Measurements from ENCODE around the gene AGAP2. TPM values are rescaled to one million over a fixed set of nuclear protein-coding genes. Genes with fewer than 3 reads are reported as not detected.

The AGAP2 gene
- total and polyA plus RNA-seq, 2 of the 13 experiments (the other 11 are each of a cell fraction or from before 2014, with no cell fraction given), result 0.38 to 0.45 TPM

- TF ChIP-seq ZNF280B (CRISPR knock-in tag; IDR thresholded peaks at IDR 0.05; ENCODE audit: borderline replicate concordance) (0 out of 2 replicates have a peak, but pooled peaks have one; percentile 56), PRDM4 (CRISPR knock-in tag; IDR thresholded peaks at IDR 0.05; ENCODE audit: borderline replicate concordance) (no peak), ZC3H13 (CRISPR knock-in tag; IDR thresholded peaks at IDR 0.05) (no peak), ZBTB4 (CRISPR knock-in tag; IDR thresholded peaks at IDR 0.05; ENCODE audit: borderline replicate concordance) (peak; percentile 88; the same call in 1 of the 2 replicates), ZFP82 (CRISPR knock-in tag; IDR thresholded peaks at IDR 0.05; ENCODE audit: borderline replicate concordance) (no peak), HHEX (CRISPR knock-in tag; IDR thresholded peaks at IDR 0.05) (no peak), MTERF4 (CRISPR knock-in tag; IDR thresholded peaks at IDR 0.05) (no peak), EZH2 (conservative IDR thresholded peaks at IDR 0.05; ENCODE audit: low read depth, low read length) (no peak), PHF21A (CRISPR knock-in tag; IDR thresholded peaks at IDR 0.05) (0 out of 2 replicates have a peak, but pooled peaks have one; percentile 10), ZKSCAN8 (CRISPR knock-in tag; IDR thresholded peaks at IDR 0.05; ENCODE audit: borderline replicate concordance) (no peak), RBAK (CRISPR knock-in tag; IDR thresholded peaks at IDR 0.05) (no peak)
Observed at GRCh38 chr12:57756406-57757341, 18.1 kb upstream of the AGAP2 start (continued).
